ENCODE data around the gene F10. TPM values are rescaled to one million over a fixed set of nuclear protein-coding genes. Genes with fewer than 3 reads are reported as not detected.

Gene F10
- total and polyA plus RNA-seq, 2 experiments from 2014 or later, result 143 to 148 TPM

DNA sequence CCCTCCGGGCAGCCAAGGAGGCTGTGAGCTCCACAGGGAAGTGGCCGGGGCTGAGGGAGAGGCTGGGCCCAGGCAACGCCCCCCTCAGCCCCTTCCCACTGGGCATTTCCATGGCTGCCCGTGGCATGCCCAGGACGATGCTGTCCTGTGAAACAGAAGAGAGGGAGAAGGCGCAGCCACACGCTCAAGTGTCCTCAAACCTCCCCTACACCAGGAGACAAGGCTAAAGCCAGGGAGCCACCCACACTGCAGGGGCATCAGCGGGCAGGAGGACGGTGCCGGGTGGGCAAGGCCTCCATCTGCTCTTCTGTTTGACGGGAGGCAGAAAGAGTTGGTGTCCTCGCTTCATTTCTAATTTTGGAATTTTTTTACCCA is 21.6 kb downstream of the F10 start:
- no peak for DNase-seq (ENCODE audit: low spot score)
- no peaks in the 10 kb centered on the region for H3K4me1 ChIP-seq (ENCODE audit: insufficient read depth)
- 90% methylated on average over 12 of the region's 12 CpGs for WGBS (ENCODE audit: low lambda C conversion rate, missing lambda C conversion rate)
- no peaks in the 10 kb centered on the region for H4K20me1 ChIP-seq (ENCODE audit: insufficient read depth, poor library complexity, severe bottlenecking)
- no peaks in the 10 kb centered on the region for H3K9me3 ChIP-seq (ENCODE audit: low read depth)
- no peak overlapping the region for H3K4me2 ChIP-seq
- TF ChIP-seq EZH2phosphoT487 (IDR thresholded peaks at IDR 0.05; ENCODE audit: low read depth, severe bottlenecking, unreplicated experiment), result no peak
- no peak for TF ChIP-seq EZH2 (IDR thresholded peaks at IDR 0.05; ENCODE audit: borderline replicate concordance)
- TF ChIP-seq, protein P1, sequence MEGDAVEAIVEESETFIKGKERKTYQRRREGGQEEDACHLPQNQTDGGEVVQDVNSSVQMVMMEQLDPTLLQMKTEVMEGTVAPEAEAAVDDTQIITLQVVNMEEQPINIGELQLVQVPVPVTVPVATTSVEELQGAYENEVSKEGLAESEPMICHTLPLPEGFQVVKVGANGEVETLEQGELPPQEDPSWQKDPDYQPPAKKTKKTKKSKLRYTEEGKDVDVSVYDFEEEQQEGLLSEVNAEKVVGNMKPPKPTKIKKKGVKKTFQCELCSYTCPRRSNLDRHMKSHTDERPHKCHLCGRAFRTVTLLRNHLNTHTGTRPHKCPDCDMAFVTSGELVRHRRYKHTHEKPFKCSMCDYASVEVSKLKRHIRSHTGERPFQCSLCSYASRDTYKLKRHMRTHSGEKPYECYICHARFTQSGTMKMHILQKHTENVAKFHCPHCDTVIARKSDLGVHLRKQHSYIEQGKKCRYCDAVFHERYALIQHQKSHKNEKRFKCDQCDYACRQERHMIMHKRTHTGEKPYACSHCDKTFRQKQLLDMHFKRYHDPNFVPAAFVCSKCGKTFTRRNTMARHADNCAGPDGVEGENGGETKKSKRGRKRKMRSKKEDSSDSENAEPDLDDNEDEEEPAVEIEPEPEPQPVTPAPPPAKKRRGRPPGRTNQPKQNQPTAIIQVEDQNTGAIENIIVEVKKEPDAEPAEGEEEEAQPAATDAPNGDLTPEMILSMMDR (IDR thresholded peaks at IDR 0.05; ENCODE audit: poor library complexity), result no peak
- H3K4me3 ChIP-seq, result no peak overlapping the region
- no peaks in the 10 kb centered on the region for H3K27me3 ChIP-seq
- H3K9me2 ChIP-seq (replicated peaks; ENCODE audit: insufficient read depth), result no peaks in the 10 kb centered on the region
- no peak overlapping the region for H3K27ac ChIP-seq
- H3K79me2 ChIP-seq, result no peaks in the 10 kb centered on the region
- H2AFZ ChIP-seq, result no peak overlapping the region
- H3K36me3 ChIP-seq (replicated peaks; ENCODE audit: insufficient read depth, low read depth), result no peaks in the 10 kb centered on the region

DNA sequence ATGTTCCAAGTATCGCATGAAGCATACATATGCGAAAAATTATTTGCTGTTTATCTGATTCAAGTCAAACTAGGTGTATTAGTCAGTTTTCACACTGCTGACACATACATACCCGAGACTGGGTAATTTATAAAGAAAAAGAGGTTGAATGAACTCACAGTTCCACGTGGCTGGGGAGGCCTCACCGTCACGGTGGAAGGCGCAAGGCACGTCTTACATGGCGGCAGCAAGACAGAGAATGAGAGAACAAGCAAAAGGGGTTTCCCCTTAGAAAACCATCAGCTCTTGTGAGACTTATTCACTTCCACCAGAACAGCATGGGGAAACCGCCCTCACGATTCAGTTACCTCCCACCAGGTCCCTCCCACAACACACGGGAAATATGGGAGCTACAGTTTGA is 22.9 kb downstream of the F10 start:
- no peak for TF ChIP-seq EZH2 (IDR thresholded peaks at IDR 0.05; ENCODE audit: borderline replicate concordance)
- TF ChIP-seq, protein P1 (IDR thresholded peaks at IDR 0.05; ENCODE audit: poor library complexity), result no peak
- TF ChIP-seq EZH2phosphoT487 (IDR thresholded peaks at IDR 0.05; ENCODE audit: low read depth, severe bottlenecking, unreplicated experiment), result no peak
- Histone ChIP-seq H3K4me1 (ENCODE audit: insufficient read depth) (no peaks in the 10 kb centered on the region), H3K9me2 (replicated peaks; ENCODE audit: insufficient read depth) (no peaks in the 10 kb centered on the region), H3K27me3 (no peaks in the 10 kb centered on the region), H4K20me1 (ENCODE audit: insufficient read depth, poor library complexity, severe bottlenecking) (no peaks in the 10 kb centered on the region), H3K4me3 (no peak overlapping the region), H3K36me3 (replicated peaks; ENCODE audit: insufficient read depth, low read depth) (no peaks in the 10 kb centered on the region), H3K27ac (no peak overlapping the region), H3K9me3 (ENCODE audit: low read depth) (no peaks in the 10 kb centered on the region), H3K79me2 (no peaks in the 10 kb centered on the region), H3K4me2 (no peak overlapping the region), H2AFZ (no peak overlapping the region)
- 92% methylated on average over 12 of the region's 12 CpGs for WGBS (ENCODE audit: low lambda C conversion rate, missing lambda C conversion rate)
- no peak for DNase-seq (ENCODE audit: low spot score)

DNA sequence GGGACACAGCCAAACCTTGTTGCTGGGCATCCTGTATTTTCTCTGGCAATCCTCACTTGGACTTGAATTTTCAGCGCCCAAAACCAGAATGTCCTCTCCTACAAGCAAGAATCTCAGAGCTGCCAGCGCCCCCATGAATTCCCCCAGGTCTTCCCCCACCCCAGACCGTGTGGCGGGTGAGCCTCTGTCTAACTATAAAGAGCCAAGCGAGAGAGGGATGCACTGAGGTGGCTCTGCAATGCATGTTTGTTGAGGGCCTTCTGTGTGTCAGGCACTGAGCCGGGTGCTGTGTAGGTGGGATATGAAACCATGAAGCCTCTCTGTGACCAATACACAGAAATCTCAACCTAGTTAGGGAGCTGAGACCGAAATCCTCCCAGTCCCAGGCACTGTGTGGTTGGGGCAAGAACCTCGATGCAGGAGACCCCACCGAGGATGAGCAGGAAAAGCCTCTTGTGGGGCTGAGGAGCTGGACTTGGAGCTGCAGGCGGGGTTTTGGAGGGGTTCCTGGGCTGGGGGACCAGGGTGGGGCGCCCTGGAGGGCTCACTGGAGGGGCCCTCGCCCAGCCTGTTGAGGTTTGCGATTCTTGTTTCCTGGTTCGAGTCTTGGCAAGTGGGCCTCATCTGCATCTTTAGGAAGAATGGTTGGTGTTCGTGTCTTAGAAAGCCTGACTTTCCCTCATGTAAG is 23.5 kb downstream of the F10 start:
- WGBS (ENCODE audit: low lambda C conversion rate, missing lambda C conversion rate), result 92% methylated on average over 14 of the region's 15 CpGs
- Histone ChIP-seq H3K9me2 (replicated peaks; ENCODE audit: insufficient read depth) (no peaks in the 10 kb centered on the region), H4K20me1 (ENCODE audit: insufficient read depth, poor library complexity, severe bottlenecking) (no peaks in the 10 kb centered on the region), H2AFZ (no peak overlapping the region), H3K27me3 (no peaks in the 10 kb centered on the region), H3K4me3 (no peak overlapping the region), H3K27ac (no peak overlapping the region), H3K79me2 (no peaks in the 10 kb centered on the region), H3K4me2 (no peak overlapping the region), H3K36me3 (replicated peaks; ENCODE audit: insufficient read depth, low read depth) (no peaks in the 10 kb centered on the region), H3K4me1 (ENCODE audit: insufficient read depth) (no peaks in the 10 kb centered on the region), H3K9me3 (ENCODE audit: low read depth) (no peaks in the 10 kb centered on the region)
- TF ChIP-seq, protein P1 (IDR thresholded peaks at IDR 0.05; ENCODE audit: poor library complexity), result no peak
- TF ChIP-seq EZH2 (IDR thresholded peaks at IDR 0.05; ENCODE audit: borderline replicate concordance) (no peak), EZH2phosphoT487 (IDR thresholded peaks at IDR 0.05; ENCODE audit: low read depth, severe bottlenecking, unreplicated experiment) (no peak)
- DNase-seq (ENCODE audit: low spot score), result no peak
